Germinal center (tissue), 1 donor: ENCODE data around the gene MIOS.
"Not testable (repeated sequence)": the region's sequence is repeated elsewhere in the genome, so short reads cannot be mapped to it uniquely, and the experiment has no call there.

ENCODE experiments used
- DNase-seq: peaks from one replicate; pipeline ENCODE4 v3.0.0; 2012; ENCODE audit warnings: mixed read lengths, low spot score

The MIOS gene

GRCh38 chr7:7647495-7648036, 80.9 kb downstream of the MIOS start:
- no peak for DNase-seq

GRCh38 chr7:7650682-7651206, 84.1 kb downstream of the MIOS start:
- DNase-seq, result no peak

- no peak for DNase-seq
Measured at GRCh38 chr7:7651479-7651878, 84.8 kb downstream of the MIOS start.

GRCh38 chr7:7652798-7653540, 86.3 kb downstream of the MIOS start:
- no peak for DNase-seq

- peak; percentile 36 for DNase-seq
Measured at GRCh38 chr7:7653593-7654187, 87.0 kb downstream of the MIOS start.

- no peak for DNase-seq
Measured at GRCh38 chr7:7654964-7655715, 88.5 kb downstream of the MIOS start.

GRCh38 chr7:7656459-7656858, 89.8 kb downstream of the MIOS start:
- DNase-seq, result not testable (repeated sequence)
